GM06990 (cell line): ENCODE measurements around the gene PSMA4.

Experiments
- DNase-seq: peaks from one replicate; pipeline ENCODE4 v3.0.0-alpha.2; 2011; ENCODE audit not compliant: insufficient read length; ENCODE audit errors: extremely low read depth
- H3K27me3 ChIP-seq: replicated peaks from 2 replicates; pipeline ENCODE4 v1.6.0; 2011; ENCODE audit warnings: low read length; ENCODE audit not compliant: control insufficient read depth, insufficient read depth
- H3K36me3 ChIP-seq: 2 replicates; pipeline ENCODE4 v1.5.1; 2011; ENCODE audit warnings: low read length; ENCODE audit not compliant: control insufficient read depth, insufficient read depth
- H3K4me3 ChIP-seq: replicated peaks from 2 replicates; pipeline ENCODE4 v1.5.1; 2011; ENCODE audit warnings: low read depth, mild to moderate bottlenecking, control low read depth, low read length
- CTCF ChIP-seq: IDR thresholded peaks from 2 replicates; pipeline ENCODE4 v1.5.1; 2011; ENCODE audit warnings: low read length, control low read depth, mild to moderate bottlenecking, inconsistent platforms; ENCODE audit not compliant: insufficient read depth, poor library complexity, severe bottlenecking

PSMA4 gene

GRCh38 chr15:78540141-78540870 lies at the start of gene PSMA4:
Gene PSMA4 (plus strand): TSS chr15:78540444. CDS start chr15:78541928, 1,484 bp downstream.
- Histone ChIP-seq H3K36me3 (peaks cover 9% of the 10 kb centered on the region), H3K27me3 (no peaks in the 10 kb centered on the region), H3K4me3 (peak within 1 kb of the TSS; percentile 74)
- DNase-seq = peak; percentile 95
- TF ChIP-seq CTCF = peak; percentile 12

- Histone ChIP-seq H3K27me3 (no peaks in the 10 kb centered on the region), H3K4me3 (no peak overlapping the region), H3K36me3 (peaks cover 7% of the 10 kb centered on the region)
- no peak for DNase-seq
- no peak for TF ChIP-seq CTCF
Measured at GRCh38 chr15:78492872-78493271, 47.4 kb upstream of the PSMA4 start.

GRCh38 chr15:78501857-78502256 lies 38.4 kb upstream of the PSMA4 start:
- Histone ChIP-seq H3K4me3 (no peak overlapping the region), H3K27me3 (no peaks in the 10 kb centered on the region), H3K36me3 (peaks cover 4% of the 10 kb centered on the region)
- DNase-seq = no peak
- no peak for TF ChIP-seq CTCF

- TF ChIP-seq CTCF = no peak
- peaks cover 4% of the 10 kb centered on the region for H3K36me3 ChIP-seq
- no peaks in the 10 kb centered on the region for H3K27me3 ChIP-seq
- no peak overlapping the region for H3K4me3 ChIP-seq
- no peak for DNase-seq
Measured at GRCh38 chr15:78502641-78503040, 37.6 kb upstream of the PSMA4 start.

GRCh38 chr15:78506971-78507830 lies 33.0 kb upstream of the PSMA4 start, which contains the start of gene HYKK:
Gene HYKK (plus strand): TSS chr15:78507577. CDS start chr15:78513089, 5,512 bp downstream.
- H3K27me3 ChIP-seq = no peaks in the 10 kb centered on the region
- no peaks in the 10 kb centered on the region for H3K36me3 ChIP-seq
- peak; percentile 86 for DNase-seq
- peak; percentile 15 for TF ChIP-seq CTCF
- H3K4me3 ChIP-seq = peak within 1 kb of the TSS; percentile 91
